ENCODE data around the gene KLF17. TPM values are rescaled to one million over a fixed set of nuclear protein-coding genes. Genes with fewer than 3 reads are reported as not detected.

The KLF17 gene
- total and polyA plus RNA-seq, 2 donors (not counting 1 experiment from before 2014, with no cell fraction given) = not detected

DNA sequence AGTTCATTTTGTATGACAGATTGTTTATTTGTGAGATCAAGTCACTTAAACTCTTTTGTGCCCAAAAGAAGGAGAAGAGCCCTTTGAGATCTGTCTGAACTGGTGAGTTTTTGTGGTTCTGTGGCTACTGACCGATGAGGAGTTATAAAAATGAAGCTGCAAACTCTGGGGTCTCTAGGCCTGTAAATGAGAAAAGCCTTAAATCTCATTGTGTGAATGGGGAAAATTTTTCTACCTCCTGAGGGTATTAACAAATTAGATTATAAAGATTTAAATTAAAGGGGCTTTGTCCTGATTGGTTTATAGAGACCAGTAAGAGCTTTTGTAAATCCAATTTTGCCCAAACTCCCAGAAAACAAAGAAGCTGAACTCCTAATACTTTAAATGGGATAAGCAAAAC is 9.7 kb upstream of the KLF17 start:
- Histone ChIP-seq H3K9me3 (ENCODE audit: control extremely low read depth in 1 of 3, control insufficient read depth in 2 of 3, insufficient read depth in 1 of 3, low read length in 2 of 3) (no peaks in the 10 kb centered on the region), H3K27me3 (replicated peaks in 1 of 4; ENCODE audit: control extremely low read depth in 1 of 4, control insufficient read depth in 3 of 4, insufficient read depth in 4 of 4, low read length in 3 of 4) (peaks cover 0 to 4% (median 0%) of the 10 kb centered on the region in 4 experiments), H3K79me2 (ENCODE audit: control insufficient read depth, insufficient read depth, low read length) (no peaks in the 10 kb centered on the region), H3K27ac (ENCODE audit: low read length in 2 of 2) (no peak overlapping the region), H3K9ac (ENCODE audit: low read length) (no peak overlapping the region), H4K20me1 (ENCODE audit: control insufficient read depth, insufficient read depth, low read length, poor library complexity, severe bottlenecking) (no peaks in the 10 kb centered on the region), H3K4me3 (ENCODE audit: control extremely low read depth in 1 of 5, extremely low read depth in 1 of 5, insufficient read depth in 1 of 5, low read depth in 2 of 5, low read length in 4 of 5) (no peak overlapping the region), H3K4me1 (ENCODE audit: control insufficient read depth in 2 of 2, insufficient read depth in 2 of 2, low read length in 2 of 2) (no peaks in the 10 kb centered on the region), H3K4me2 (replicated peaks; ENCODE audit: low read depth, low read length, poor library complexity, severe bottlenecking) (no peak overlapping the region), H3K36me3 (replicated peaks in 1 of 2; ENCODE audit: control extremely low read depth in 1 of 2, control insufficient read depth in 1 of 2, extremely low read depth in 1 of 2, insufficient read depth in 2 of 2, low read length in 1 of 2) (no peaks in the 10 kb centered on the region), H2AFZ (ENCODE audit: insufficient read depth, low read depth, low read length, poor library complexity, severe bottlenecking) (no peak overlapping the region)
- ChIA-PET CTCF (no interaction called here), POLR2A (no interaction called here)
- ATAC-seq (ENCODE audit: low read depth) (no peak), DNase-seq (no peak)
- Mint-ChIP-seq H3K27me3 (peaks cover 23% of the 10 kb centered on the region), H3K27ac (no peak overlapping the region), H3K4me3 (no peak overlapping the region), H3K9me3 (ENCODE audit: insufficient read depth) (no peaks in the 10 kb centered on the region), H3K4me1 (no peaks in the 10 kb centered on the region)
- WGBS (ENCODE audit: insufficient coverage) = no CpG with 5 or more reads among the region's 1 CpG
- intact Hi-C loops (cut with micrococcal nuclease) = no loop called here
- TF ChIP-seq, protein P1, sequence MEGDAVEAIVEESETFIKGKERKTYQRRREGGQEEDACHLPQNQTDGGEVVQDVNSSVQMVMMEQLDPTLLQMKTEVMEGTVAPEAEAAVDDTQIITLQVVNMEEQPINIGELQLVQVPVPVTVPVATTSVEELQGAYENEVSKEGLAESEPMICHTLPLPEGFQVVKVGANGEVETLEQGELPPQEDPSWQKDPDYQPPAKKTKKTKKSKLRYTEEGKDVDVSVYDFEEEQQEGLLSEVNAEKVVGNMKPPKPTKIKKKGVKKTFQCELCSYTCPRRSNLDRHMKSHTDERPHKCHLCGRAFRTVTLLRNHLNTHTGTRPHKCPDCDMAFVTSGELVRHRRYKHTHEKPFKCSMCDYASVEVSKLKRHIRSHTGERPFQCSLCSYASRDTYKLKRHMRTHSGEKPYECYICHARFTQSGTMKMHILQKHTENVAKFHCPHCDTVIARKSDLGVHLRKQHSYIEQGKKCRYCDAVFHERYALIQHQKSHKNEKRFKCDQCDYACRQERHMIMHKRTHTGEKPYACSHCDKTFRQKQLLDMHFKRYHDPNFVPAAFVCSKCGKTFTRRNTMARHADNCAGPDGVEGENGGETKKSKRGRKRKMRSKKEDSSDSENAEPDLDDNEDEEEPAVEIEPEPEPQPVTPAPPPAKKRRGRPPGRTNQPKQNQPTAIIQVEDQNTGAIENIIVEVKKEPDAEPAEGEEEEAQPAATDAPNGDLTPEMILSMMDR (IDR thresholded peaks at IDR 0.05) = no peak
- TF ChIP-seq EZH2 (IDR thresholded peaks at IDR 0.05; ENCODE audit: borderline replicate concordance, insufficient read depth, low read depth, low read length, poor library complexity, severe bottlenecking) = no peak

DNA sequence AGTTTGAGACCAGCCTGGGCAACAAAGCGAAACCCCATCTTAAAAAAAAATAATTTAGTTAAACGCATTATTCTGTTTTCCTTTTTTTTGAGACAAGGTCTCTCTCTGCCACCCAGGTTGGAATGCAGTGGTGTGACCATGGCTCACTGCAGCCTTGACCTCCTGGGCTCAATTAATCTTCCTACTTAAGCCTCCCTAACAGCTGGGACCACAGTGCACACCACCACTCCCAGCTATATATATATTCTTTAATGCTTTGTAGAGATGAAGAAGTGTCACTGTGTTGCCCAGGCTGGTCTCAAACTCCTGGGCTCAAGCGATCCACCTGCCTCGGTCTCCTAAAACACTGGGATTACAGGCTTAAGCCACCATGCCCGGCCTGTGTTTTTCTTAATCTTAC is 7.7 kb upstream of the KLF17 start:
- POLR2A ChIA-PET = no interaction called here
- WGBS (ENCODE audit: insufficient coverage) = no CpG with 5 or more reads among the region's 5 CpGs
- H3K27me3 Mint-ChIP-seq = peaks cover 19% of the 10 kb centered on the region
- Histone ChIP-seq H3K79me2 (ENCODE audit: control insufficient read depth, insufficient read depth, low read length) (no peaks in the 10 kb centered on the region), H3K36me3 (replicated peaks in 1 of 2; ENCODE audit: control extremely low read depth in 1 of 2, control insufficient read depth in 1 of 2, extremely low read depth in 1 of 2, insufficient read depth in 2 of 2, low read length in 1 of 2) (no peaks in the 10 kb centered on the region), H3K27ac (ENCODE audit: low read length in 2 of 2) (no peak overlapping the region), H3K9me3 (ENCODE audit: control extremely low read depth in 1 of 3, control insufficient read depth in 2 of 3, insufficient read depth in 1 of 3, low read length in 2 of 3) (no peaks in the 10 kb centered on the region), H3K4me3 (ENCODE audit: control extremely low read depth in 1 of 5, extremely low read depth in 1 of 5, insufficient read depth in 1 of 5, low read depth in 2 of 5, low read length in 4 of 5) (no peak overlapping the region), H2AFZ (ENCODE audit: insufficient read depth, low read depth, low read length, poor library complexity, severe bottlenecking) (no peak overlapping the region), H3K4me2 (replicated peaks; ENCODE audit: low read depth, low read length, poor library complexity, severe bottlenecking) (no peak overlapping the region), H3K4me1 (ENCODE audit: control insufficient read depth in 2 of 2, insufficient read depth in 2 of 2, low read length in 2 of 2) (no peaks in the 10 kb centered on the region), H3K9ac (ENCODE audit: low read length) (no peak overlapping the region), H4K20me1 (ENCODE audit: control insufficient read depth, insufficient read depth, low read length, poor library complexity, severe bottlenecking) (no peaks in the 10 kb centered on the region), H3K27me3 (replicated peaks in 1 of 4; ENCODE audit: control extremely low read depth in 1 of 4, control insufficient read depth in 3 of 4, insufficient read depth in 4 of 4, low read length in 3 of 4) (peaks cover 0 to 4% (median 0%) of the 10 kb centered on the region in 4 experiments)
- ATAC-seq (ENCODE audit: low read depth) = no peak
- CTCF ChIA-PET = interaction anchor here (0.7 kb wide), 1 partner anchor 15 kb away, joined by 3 read pairs; no protein-coding TSS in a partner anchor
- no peaks in the 10 kb centered on the region for H3K9me3 Mint-ChIP-seq (ENCODE audit: insufficient read depth)
- no peak for DNase-seq
- intact Hi-C loops (cut with micrococcal nuclease) = no loop called here
- no peak overlapping the region for H3K4me3 Mint-ChIP-seq
- no peak overlapping the region for H3K27ac Mint-ChIP-seq
- H3K4me1 Mint-ChIP-seq = no peaks in the 10 kb centered on the region
- TF ChIP-seq, protein P1 (IDR thresholded peaks at IDR 0.05) = no peak
- no peak for TF ChIP-seq EZH2 (IDR thresholded peaks at IDR 0.05; ENCODE audit: borderline replicate concordance, insufficient read depth, low read depth, low read length, poor library complexity, severe bottlenecking)
